MCF 10A (cell line): ENCODE results near the gene GLT1D1. TPM values are rescaled to one million over a fixed set of nuclear protein-coding genes. Genes with fewer than 3 reads are reported as not detected.

ENCODE experiments used
- BruUV-seq: library from RNA; stranded (reverse); fragments of 400-500 nt; replicated peaks from 2 replicates; lab custom pipeline; 2021; lab: Mats Ljungman, UMichigan
- CTCF ChIA-PET: fragments of 300-600 bp; sonication (Branson Sonifier 250); formaldehyde crosslinking; extraction: SDS; loops from one replicate; lab custom pipeline; 2021; ENCODE audit warnings: antibody characterized with exemption, inconsistent platforms; lab: Yijun Ruan, JAX
- POLR2A ChIA-PET: fragments of 300-600, 350-650 bp; sonication (Branson Sonifier 250); formaldehyde crosslinking; extraction: SDS; loops from one replicate; lab custom pipeline; 2020; ENCODE audit warnings: antibody characterized with exemption, inconsistent platforms; lab: Yijun Ruan, JAX
- DNase-seq: peaks from one replicate; pipeline ENCODE4 v3.0.0-alpha.2; 2018; ENCODE audit not compliant: unreplicated experiment
- H3K27ac Mint-ChIP-seq: one replicate; pipeline ENCODE4 v1.8.0; 2022; ENCODE audit warnings: mild to moderate bottlenecking, low read depth, mixed read lengths; ENCODE audit not compliant: unreplicated experiment
- H3K27me3 Mint-ChIP-seq: one replicate; pipeline ENCODE4 v1.8.0; 2022; ENCODE audit warnings: mixed read lengths; ENCODE audit not compliant: insufficient read depth, unreplicated experiment
- H3K36me3 Mint-ChIP-seq: one replicate; pipeline ENCODE4 v1.8.0; 2022; ENCODE audit warnings: mild to moderate bottlenecking, moderate library complexity, mixed read lengths; ENCODE audit not compliant: insufficient read depth, unreplicated experiment
- H3K4me1 Mint-ChIP-seq: one replicate; pipeline ENCODE4 v1.8.0; 2022; ENCODE audit warnings: mixed read lengths; ENCODE audit not compliant: insufficient read depth, unreplicated experiment
- H3K4me3 Mint-ChIP-seq: one replicate; pipeline ENCODE4 v1.8.0; 2022; ENCODE audit warnings: mild to moderate bottlenecking, moderate library complexity, mixed read lengths; ENCODE audit not compliant: unreplicated experiment
- H3K9me3 Mint-ChIP-seq: one replicate; pipeline ENCODE4 v1.8.0; 2022; ENCODE audit warnings: mixed read lengths; ENCODE audit not compliant: unreplicated experiment
- CTCF ChIP-seq: fragments of 200-600 bp; IDR thresholded peaks from one replicate; pipeline ENCODE4 v1.8.0; 2022; ENCODE audit warnings: antibody characterized with exemption, mild to moderate bottlenecking; ENCODE audit not compliant: unreplicated experiment
- intact Hi-C: fragments of 100-400 bp; cut with micrococcal nuclease; formaldehyde crosslinking; loops from 2 replicates; pipeline ENCODE4 v1.14.1; 2022
- total RNA-seq: library from RNA; stranded (reverse); gene quantifications from 2 replicates; pipeline ENCODE4 v1.2.3, GENCODE V29; 2022

GLT1D1 gene
- total RNA-seq, 1 experiment from 2014 or later: not detected

GRCh38 chr12:128820723-128821432 lies 32.4 kb upstream of the GLT1D1 start:
- Mint-ChIP-seq H3K4me3 (no peak overlapping the region), H3K9me3 (no peaks in the 10 kb centered on the region), H3K36me3 (peaks cover 15% of the 10 kb centered on the region), H3K4me1 (peaks cover 35% of the 10 kb centered on the region), H3K27me3 (no peaks in the 10 kb centered on the region), H3K27ac (peak overlapping the region; percentile 64)
- intact Hi-C loops: no loop called here
- ChIA-PET POLR2A (no interaction called here), CTCF (interaction anchor here (0.8 to 2.1 kb wide), 3 partner anchors 9 to 22 kb away, joined by 3 to 6 read pairs (median 3); no protein-coding TSS in a partner anchor)
- TF ChIP-seq CTCF: no peak
- DNase-seq: no peak
- no TSS peak for BruUV-seq

- no TSS peak for BruUV-seq
- Mint-ChIP-seq H3K4me3 (peak overlapping the region; percentile 77), H3K27me3 (no peaks in the 10 kb centered on the region), H3K9me3 (no peaks in the 10 kb centered on the region), H3K27ac (peak overlapping the region; percentile 87), H3K4me1 (peaks cover 19% of the 10 kb centered on the region), H3K36me3 (peaks cover 15% of the 10 kb centered on the region)
- ChIA-PET POLR2A (interaction anchor here (0.7 to 2.4 kb wide), 7 partner anchors 13 to 1195 kb away, joined by 3 to 8 read pairs (median 5); no protein-coding TSS in a partner anchor), CTCF (interaction anchor here (0.6 to 2.1 kb wide), 2 partner anchors 24 to 40 kb away, joined by 3 to 6 read pairs; no protein-coding TSS in a partner anchor)
- intact Hi-C loops: no loop called here
- no peak for TF ChIP-seq CTCF
- peak; percentile 12 for DNase-seq
Measured at GRCh38 chr12:128823216-128823915, 29.9 kb upstream of the GLT1D1 start.

DNA sequence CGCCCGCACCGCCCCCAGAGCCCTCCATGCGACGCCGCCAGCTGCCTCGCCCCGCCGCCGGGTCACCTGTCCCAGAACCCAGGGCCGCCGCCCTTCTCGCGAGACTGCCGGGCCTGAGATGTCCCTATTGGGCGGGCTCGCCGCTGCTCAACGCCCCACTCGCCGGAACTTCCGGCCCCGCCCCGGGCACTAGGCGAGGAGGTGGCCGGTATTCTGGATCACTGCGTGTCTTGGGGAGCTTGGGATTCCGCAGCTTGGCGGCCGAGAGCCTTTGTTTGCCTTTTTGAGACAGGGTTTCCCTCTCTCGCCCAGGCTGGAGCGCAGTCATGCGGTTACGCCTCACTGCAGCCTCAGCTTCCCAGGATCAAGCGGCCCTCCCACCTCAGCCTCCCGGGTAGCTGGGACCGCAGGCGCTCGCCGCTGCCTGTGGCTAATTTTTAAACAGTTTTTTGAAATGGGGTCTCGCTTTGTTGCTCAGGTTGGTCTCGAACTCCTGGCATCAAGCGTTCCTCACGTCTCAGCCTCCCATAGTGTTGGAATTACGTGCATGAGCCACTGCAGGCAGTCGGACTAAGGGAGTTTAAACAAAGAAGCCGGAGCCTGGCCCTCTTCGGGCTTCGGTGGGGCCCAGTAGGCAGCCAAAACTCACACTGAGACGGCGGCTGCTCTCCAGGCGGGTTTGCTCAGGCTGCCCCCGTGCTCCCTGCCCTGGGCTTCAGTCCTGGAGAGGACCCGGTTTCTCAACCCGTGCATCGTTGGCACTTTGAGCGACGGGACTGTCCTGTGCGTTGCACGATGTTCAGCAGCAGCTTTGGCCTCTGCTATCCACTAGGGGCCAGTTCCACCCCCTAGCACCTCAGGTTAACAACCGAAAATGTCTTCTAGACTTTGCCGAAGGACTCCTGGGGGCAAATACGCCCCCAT lies 29.1 kb upstream of the GLT1D1 start, which contains the start of gene SLC15A4:
SLC15A4 (minus strand) TSS at position 43 of the 924 bp plus-strand sequence; CDS start at position 28, 15 bp downstream.
- TF ChIP-seq CTCF: no peak
- ChIA-PET CTCF (interaction anchor here (0.5 to 1.0 kb wide), 6 partner anchors 20 to 1207 kb away, joined by 3 to 4 read pairs (median 4); no protein-coding TSS in a partner anchor), POLR2A (interaction anchor here (0.7 to 2.4 kb wide), 8 partner anchors 14 to 1194 kb away, joined by 3 to 8 read pairs (median 4); no protein-coding TSS in a partner anchor)
- BruUV-seq: TSS peak; percentile 86
- H3K9me3 Mint-ChIP-seq: no peaks in the 10 kb centered on the region
- H3K4me3 Mint-ChIP-seq: peak within 1 kb of the TSS; percentile 77
- intact Hi-C loops: no loop called here
- DNase-seq: peak; percentile 94
- H3K27ac Mint-ChIP-seq: peak within 1 kb of the TSS; percentile 87
- H3K4me1 Mint-ChIP-seq: peaks cover 14% of the 10 kb centered on the region
- H3K36me3 Mint-ChIP-seq: peaks cover 15% of the 10 kb centered on the region
- no peaks in the 10 kb centered on the region for H3K27me3 Mint-ChIP-seq
